GM12873 (cell line): ENCODE results near the gene NMNAT2.

Experiments used
- CTCF ChIP-seq: IDR thresholded peaks from 2 replicates; pipeline ENCODE4 v1.5.1; 2012; ENCODE audit warnings: low read depth, mild to moderate bottlenecking, moderate library complexity, low read length, control low read depth; ENCODE audit not compliant: insufficient read depth; ENCODE audit errors: missing control alignments

NMNAT2 gene

GRCh38 chr1:183419399-183419798 lies 1.2 kb upstream of the NMNAT2 start:
- no peak for TF ChIP-seq CTCF

DNA sequence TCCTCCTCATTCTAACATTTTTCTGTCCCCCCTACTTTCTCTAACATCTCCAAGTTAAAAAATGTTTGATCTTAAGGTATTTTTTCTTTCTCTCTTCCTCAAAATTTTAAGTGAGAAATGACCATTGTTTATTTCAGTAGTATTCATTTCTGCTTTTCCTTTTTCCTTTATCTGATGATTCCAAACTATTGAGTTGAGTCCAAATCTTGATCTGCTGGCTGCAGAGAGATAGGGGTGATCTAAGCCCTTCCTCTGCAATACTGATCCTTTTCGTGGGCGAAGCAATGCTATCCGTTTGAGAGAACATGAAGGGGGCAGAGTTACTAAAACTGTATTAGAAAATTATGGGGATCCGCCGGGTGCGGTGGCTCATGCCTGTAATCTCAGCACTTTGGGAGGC lies 516 bp upstream of the NMNAT2 start:
- TF ChIP-seq CTCF = no peak

GRCh38 chr1:183416850-183417771 lies 1.1 kb downstream of the NMNAT2 start:
- TF ChIP-seq CTCF = no peak

DNA sequence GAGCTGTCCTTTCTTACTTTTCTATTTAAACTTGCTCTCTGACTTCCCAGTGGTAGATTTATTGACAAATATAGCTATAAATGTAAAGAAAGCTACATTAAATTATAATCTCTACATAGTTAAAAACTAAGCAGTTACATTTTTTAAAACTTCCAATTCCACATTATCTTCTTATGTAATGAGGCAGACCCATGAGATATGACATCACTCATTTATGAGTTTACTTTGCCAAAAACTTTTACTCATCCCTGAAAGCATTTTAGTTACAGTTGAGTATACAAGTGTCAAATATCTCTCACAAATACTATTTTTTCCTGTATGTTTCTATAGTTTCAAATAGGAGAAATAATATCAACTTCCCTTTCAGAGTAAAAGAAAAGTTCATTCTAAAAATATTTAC lies 3.8 kb downstream of the NMNAT2 start:
- TF ChIP-seq CTCF = no peak

DNA sequence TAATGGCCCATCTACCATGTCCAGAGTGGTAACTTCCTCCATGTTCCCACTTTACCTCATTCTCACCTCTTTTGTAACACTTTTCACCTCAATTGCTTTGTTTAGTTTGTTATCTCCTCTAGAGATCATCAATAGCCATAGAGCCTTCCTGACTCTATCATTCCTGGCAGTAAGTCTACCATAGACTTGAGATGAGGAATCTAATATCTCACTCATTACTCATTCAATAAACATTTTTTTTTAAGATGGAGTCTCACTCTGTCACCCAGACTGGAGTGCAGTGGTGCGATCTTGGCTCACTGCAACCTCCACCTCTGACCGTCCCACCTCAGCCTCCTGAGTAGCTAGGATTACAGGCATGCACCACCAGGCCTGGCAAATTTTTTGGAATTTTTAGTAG lies 7.1 kb downstream of the NMNAT2 start:
- TF ChIP-seq CTCF = no peak

DNA sequence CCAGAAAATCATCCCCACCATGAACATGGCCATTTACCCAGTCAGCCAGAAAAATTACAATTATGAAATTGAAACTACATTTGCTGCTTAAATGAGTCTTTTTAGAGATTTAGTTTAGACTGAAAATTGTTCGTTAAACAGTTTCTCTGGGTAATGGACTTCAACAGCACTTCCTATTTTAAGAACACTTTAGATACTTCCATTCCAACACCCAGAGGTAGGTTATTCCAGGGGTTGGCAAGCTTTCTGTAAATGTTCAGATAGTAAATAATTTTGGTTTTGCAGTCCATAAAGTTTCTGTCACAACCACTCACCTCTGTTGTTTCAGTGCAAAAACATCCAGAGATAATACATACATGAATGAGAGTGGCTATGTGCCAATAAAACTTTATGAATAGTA lies 10.2 kb downstream of the NMNAT2 start:
- TF ChIP-seq CTCF = no peak

DNA sequence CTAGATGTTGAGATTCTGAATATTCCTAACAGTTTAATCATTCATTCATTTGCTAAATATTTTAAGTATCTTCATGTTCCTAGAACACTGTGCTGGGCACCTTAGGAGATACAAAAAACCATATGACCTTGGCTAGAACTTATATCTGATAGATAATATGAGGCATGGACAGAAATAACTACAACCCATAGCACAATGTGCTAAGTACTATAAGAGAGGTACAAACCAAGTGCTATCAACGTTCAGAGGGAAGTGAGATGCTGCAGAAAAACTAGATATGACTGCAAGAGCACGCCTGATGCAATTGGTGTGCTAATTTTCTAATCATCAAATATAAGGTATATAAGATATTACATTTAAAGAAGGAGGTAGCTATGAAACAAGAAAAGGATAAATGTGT lies 10.7 kb downstream of the NMNAT2 start:
- TF ChIP-seq CTCF = no peak
